NCI-H1694 (cell line): ENCODE results near the gene INIP.
"Not testable (repeated sequence)": the region's sequence is repeated elsewhere in the genome, so short reads cannot be mapped to it uniquely, and the experiment has no call there.

Experiments used
- DNase-seq: peaks from one replicate; lab custom pipeline; 2025; lab: John Stamatoyannopoulos, UW

The INIP gene

DNA sequence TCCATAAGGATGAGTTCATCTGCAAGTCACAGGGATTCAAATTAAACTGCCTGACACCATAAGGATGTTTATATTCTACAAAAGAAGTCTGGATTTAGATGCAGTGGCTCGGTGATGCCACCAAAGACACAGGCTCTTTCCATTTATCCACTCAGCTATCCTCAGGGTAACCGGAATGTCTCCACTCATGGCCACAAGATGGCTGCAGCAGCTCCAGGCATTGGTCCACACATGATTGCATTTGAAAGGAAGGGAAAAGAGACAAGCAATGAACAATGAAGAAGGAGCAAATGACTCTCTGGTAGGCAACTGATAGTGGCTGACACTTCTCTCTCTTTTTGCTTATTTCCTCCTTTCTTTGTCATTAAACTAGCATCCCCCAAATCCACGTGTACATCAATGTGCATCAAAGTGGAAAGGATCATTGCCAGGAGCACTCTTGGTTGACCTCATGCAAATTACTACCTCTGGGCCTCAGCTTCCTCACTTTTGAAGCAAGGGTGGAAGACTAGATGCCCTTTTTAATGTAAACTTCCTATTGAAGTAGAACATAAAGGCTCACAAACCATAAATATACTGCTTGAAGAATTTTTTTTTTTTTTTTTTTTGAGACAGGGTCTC lies 25.4 kb upstream of the INIP start:
- DNase-seq, result no peak

DNA sequence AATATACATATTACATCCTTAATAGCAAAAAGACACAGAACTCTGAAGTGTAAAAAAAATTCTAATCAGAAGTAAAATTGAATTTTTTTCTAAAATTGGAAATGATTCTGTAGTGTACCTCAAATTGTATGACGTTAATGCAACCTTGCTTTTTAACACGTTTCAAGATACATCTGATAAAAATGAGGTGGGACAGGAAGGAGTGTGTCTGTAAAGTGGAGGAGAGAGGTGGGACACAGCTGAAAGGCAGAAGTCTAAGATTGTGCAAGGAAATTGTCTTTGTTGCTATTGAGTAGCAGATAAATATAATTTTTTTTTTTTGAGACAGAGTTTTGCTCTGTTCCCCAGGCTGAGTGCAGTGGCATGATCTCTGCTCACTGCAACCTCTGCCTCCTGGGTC lies 17.0 kb upstream of the INIP start:
- DNase-seq, result no peak

DNA sequence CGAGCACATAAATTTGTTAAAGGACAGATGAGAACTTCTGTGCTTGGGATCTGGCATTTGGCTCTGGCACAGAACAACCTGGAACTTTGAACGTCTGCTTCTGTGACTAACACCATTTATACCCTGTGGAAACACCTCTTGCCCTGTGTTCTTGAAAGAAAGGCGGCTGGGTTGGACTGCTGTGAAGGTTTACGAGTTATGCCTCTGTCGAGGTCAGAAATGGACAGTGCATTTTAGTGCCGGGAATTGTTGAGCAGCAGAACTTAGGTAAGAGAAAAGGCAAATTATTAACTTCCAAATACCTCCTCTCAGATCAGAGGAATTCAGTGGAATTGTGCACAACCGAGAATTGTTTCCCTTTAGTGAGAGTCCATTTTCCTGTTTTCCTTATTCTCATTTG lies 14.1 kb upstream of the INIP start:
- DNase-seq, result no peak

DNA sequence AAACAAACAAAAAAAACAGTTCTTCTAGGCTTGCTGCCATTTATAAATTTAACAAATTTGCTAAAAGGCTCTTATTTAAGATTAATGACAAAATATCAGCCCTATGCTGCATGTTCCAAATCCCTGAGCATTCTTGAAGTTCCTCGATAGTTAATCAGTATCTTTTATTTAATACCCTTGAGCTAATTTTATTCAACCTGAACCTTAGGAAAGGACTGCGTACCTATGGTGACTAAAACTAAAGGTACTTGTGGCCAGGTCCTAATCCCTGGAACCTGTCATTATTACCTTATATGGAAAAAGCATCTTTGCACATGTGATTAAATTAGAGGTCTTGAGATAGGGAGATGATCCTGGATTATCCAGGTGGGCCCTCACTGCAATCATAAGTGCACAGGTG lies 10.5 kb upstream of the INIP start:
- no peak for DNase-seq

DNA sequence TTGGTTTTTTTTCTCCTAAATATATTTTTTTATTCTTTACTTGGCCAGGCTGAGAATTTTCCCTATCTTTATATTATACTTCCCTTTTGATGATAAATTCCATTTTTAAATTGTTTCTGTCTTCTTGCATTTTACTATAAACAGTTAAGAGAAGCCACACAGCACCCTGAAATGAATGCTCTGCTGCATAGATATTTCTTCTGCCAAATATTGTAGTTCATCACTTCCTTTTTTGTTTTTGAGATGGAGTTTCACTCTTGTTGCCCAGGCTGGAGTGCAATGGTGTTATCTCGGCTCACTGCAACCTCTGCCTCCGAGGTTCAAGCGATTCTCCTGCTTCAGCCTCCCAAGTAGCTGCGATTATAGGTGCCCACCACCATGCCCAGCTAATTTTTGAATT lies 8.5 kb upstream of the INIP start:
- no peak for DNase-seq

DNA sequence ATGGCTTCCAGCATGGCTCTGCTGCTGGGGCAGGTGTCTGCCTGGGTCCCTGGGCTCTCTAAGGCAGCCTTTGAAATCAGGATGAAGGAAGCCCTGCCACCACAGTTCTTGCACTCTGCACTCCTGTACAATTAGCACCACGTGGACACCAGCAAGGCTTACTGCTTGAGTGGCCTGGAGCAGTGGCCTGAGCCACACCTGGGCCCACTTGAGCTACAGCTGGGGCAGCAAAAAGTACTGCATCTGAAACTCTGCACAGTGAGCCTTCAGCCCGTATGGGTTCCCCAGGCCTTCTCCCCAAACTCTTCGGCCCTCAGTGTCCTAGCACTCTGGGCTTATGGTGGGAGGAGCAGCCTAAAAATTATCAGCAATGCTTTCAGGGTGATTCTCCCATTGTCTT lies 8.0 kb upstream of the INIP start:
- DNase-seq, result no peak

DNA sequence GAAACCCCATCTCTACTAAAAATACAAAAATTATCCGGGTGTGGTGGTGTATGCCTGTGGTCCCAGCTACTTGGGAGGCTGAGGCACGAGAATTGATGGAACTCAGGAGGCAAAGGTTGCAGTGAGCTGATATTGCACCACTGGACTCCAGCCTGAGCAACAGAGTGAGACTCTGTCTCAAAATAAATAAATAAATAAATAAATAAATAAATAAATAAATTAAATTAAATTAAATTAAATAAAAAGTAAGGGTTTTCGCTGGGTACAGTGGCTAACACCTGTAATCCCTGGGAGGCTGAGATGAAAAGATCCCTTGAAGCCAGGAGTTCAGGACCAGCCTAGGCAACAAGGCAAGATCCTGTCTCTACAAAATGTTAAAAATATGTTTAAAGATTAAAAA lies 4.8 kb upstream of the INIP start:
- DNase-seq, result not testable (repeated sequence)

DNA sequence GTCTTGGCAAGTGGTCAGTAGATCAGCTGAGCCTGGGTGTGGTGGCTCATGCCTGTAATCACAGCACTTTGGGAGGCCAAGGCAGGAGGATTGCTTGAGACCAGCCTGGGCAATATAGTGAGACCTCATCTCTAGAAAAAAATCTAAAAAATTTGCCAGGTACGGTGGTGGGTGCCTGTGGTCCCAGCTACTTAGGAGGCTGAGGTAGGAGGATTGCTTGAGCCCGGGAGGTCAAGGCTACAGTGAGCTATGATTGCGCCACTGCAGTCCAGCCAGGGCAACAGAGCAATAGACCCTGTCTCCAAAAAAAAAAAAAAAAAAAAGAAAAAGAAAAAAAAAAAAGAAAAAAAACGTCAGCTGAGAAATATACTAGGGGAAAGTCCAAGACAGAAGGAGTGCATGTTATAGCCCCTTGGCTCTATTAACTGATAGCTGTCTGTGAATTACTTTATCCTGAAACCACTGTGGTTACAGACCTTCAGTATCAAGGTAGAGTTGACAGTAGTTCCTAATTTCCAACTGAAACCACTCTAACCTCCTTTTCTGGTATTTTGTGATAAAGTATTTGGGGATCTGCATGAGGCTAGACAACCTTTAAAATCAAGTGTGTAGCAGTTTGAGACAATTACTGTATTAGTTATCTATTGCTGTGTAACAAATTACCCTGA lies 2.3 kb upstream of the INIP start:
- no peak for DNase-seq

DNA sequence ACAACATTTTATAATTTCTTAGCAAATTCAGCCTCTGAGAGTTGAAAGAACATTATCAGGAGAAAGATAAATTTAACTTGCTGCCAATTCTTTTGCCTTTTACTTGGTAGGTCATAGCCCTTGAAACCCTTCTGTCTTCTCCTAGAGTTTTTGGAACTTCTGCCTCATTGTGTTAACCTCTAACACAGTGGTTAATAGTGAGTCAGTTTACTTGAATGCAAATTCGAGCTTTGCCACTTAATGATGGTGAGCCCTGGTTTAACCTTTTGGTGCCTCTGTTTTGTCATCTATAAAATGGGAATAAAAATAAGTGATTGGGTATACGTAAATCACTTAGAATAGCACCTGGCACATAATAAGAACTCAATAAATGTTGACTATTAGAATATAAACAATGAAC lies 1.8 kb upstream of the INIP start:
- no peak for DNase-seq

DNA sequence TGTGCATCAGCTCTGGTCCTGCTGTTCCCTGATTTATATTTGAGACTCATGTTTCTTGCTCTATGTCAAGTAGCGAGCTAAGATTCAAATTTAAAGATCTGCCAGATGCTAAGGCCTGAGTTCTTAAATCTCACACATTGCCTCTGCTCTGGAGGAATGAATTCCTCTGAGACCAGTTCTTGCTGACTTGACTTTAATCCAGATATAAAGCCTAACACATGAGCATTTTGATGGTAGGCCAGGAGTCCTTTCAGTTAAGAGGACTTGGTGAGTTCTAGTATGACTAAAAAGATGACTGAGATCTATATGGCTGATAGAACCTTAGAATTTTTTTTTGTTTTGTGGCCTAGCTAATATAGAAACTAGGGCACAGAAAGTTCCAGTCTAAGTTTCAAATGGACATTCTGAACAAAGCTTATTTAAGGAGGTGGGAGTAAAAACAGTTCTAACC lies 1.3 kb upstream of the INIP start:
- DNase-seq, result no peak

DNA sequence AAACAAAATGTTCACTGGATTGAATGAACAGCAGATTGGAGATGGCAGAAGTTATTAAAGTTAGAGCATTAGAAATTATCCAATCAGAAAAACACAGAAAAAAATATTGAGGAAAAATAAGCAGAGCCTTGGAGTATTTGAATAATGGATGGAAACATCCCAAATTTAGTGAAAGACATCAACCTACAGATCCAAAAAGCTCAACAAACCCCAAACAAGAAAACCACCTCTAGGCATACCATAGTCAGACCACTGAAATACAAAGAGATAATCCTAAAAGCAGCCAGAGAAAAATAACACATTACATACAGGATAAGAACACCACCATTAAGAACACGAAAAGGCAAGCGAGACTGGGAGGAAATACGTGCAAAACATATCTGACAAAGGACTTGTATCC lies 5.2 kb downstream of the INIP start:
- no peak for DNase-seq

DNA sequence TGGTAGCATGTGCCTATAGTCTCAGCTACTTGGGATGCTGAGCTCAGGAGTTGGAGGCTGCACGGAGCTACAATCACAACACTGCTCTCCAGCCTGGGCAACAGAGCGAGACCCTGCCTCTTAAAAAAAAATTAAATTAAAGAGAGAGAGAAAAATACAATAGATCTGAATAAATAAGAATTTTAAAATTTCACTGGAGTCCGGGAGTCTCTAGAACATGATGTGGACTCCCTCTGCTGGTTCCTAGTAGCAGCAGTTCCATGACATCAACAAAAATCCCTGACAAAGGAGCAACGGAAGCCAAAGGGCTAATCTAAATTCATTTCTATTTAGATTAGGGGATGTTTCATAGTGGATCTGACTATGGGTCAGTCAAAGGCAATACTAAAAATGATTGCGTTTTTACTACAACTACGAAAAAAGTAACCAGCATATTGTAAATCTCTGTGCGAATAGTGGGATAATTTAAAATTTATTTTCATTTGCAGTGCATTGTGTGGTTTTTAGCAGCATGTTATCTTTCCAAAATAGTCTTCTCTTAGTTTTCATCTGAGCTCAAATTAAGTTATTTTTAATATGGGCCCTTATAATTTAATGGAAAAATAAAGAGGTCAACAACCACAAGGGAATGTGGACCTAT lies 6.7 kb downstream of the INIP start:
- DNase-seq, result no peak

DNA sequence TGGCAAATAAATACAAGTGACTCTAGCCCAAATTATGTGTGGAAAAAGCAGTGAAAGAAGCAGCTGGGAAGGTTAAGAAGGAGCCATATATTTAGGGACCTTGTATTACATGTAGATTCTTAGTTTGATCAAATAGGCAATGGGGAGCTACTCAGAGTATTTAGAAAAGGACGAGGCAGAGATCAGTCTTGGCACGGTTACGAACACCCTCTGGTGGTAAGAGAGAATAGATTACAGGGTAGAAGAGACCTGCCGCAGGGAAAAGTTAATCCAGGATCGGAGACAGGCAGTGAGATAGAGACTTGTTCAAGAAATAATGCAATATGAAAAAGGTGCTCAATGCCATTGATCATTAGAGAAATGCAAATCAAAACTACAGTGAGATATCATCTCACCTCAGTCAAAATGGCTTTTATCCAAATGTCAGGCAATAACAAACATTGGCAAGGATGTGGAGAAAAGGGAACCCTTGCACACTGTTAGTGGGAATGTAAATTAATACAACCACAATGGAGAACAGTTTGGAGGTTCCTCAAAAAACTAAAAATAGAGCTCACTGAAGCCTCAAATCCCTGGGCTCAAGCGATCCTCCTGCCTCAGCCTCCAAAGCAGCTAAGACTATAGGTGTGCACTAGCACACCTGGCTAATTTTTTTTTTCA lies 12.0 kb downstream of the INIP start:
- DNase-seq, result no peak

DNA sequence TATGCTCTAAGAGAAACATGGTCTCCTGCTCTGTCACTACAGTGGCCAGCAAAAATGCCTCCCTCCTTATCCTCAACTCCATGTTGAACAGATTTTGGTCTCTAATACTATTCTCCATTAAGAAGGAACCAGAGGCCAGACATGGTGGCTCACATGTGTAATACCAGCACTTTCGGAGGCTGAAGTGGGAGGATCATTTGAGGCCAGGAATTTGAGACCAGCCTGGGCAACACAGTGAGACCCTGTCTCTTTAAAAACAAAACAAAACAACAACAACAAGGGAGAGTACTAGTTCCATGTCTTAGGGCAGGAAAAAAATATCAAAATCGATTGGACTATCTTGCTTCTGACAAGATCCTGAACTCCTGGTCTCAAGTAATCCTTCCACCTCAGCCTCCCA lies 14.6 kb downstream of the INIP start:
- no peak for DNase-seq

DNA sequence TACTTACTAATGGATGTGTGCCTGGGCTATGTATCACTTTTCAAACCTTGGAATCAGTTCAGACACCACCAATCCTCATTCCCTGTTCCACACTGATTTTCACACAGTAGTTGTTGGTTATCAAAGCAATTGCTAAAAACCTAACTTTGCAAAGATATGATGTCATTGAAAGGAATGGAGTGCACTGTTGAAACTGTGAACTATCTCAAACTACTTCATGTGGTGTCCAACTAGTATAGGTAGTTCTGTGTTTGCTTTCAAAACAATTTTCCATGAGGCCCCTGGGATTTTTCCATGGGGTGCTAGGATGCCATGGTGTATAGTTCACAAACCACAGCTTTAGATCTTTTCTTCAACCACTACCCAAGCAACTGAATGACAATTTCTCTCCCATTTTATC lies 17.8 kb downstream of the INIP start:
- DNase-seq, result no peak

DNA sequence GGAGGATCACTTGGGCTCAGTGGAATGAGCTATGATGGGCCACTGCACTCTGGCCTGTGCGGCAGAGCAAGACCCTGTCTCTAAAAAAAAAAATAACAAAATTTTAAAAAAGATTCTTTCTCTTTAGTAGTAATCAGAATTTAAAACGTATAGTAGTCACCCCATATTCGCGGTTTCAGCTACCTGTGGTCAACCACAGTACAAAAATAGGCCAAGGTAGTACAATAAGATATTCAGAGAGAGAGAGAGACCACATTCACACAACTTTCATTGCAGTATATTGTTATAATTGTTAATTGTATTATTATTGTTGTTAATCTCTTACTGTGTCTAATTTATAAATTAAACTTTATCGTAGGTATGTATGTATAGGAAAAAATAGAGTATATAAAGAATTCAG lies 18.7 kb downstream of the INIP start:
- DNase-seq, result no peak

DNA sequence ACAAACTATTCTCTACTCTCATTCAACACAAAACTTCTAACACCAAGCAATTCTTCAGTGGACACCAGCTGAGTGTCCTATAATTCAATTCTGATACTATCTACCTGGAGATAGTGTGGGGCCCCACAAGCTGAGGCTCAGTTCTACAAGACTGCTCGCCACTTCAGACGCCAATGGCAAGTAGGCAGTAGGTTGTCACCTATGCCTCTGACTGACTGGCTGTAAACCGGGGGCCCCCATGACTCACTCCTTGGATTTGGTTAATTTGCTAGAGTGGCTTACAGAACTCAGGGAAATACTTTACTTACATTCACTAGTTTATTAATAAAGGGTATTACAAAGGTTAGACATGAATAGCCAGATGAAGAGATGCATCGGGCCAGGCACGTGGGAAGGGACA lies 21.5 kb downstream of the INIP start:
- DNase-seq, result no peak

DNA sequence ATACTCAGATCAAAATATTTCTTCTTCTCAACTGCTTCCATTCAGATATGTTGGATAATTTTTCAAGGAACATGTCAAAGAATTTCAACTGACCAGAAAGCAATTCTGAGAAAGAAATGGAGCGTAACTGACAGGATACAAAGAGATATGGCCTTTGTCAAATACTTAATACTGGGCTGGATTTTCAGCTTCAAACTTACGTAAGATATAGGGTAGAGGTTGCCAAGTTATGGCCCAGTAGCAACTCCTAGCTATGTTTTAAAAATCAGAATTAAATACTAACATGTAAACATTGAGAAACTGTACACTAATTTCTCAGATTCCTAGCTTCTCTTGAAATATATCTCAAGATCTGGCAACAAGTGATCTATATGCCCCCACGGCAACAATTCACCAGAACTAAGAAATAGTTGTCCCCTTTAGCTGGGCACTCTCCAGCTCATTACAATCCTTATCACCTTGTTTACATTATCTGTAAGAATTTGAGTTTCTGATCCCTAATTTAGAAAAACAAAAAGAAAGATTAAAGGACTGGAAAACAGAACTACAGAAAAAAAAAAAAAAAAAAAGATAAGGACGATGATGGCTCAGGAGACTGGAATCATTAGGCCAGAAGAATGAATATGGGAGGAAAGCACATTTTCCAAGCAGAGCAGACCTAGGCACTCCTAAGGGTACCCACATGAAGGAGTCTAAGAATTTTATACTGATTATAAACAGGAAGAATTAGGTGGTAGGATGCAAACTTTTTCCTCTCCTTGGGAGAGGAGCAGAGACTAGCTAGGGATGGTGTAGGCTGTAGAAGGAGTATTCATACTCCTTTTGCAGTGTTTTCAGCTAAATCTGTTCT lies 23.0 kb downstream of the INIP start:
- DNase-seq, result no peak

DNA sequence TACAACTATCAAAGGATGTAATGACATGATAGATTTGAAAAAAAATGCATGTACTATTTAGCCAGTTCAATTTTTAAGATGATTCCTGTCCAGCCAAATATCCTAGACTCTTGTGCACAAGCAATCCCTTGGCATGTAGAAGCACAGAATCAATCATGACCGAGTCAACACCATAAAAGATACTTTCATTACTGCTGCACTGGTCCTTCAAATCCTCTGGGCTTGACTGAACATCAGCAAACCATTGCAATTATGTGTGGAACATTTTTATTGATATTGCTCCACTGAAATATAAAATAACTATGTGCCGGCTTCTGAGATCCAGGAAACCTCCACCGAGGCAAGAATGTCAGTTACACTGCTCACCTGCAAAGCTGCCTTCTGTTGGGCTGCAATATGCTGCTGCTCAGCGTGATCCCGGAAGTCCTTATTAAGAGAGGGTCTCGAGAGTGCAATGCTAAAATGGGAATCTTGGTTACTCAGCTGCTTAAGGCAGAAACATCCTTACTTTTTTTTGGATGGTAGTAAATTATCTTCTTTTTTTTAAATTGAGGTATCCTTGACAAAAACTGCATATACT lies 28.7 kb downstream of the INIP start:
- DNase-seq, result no peak

DNA sequence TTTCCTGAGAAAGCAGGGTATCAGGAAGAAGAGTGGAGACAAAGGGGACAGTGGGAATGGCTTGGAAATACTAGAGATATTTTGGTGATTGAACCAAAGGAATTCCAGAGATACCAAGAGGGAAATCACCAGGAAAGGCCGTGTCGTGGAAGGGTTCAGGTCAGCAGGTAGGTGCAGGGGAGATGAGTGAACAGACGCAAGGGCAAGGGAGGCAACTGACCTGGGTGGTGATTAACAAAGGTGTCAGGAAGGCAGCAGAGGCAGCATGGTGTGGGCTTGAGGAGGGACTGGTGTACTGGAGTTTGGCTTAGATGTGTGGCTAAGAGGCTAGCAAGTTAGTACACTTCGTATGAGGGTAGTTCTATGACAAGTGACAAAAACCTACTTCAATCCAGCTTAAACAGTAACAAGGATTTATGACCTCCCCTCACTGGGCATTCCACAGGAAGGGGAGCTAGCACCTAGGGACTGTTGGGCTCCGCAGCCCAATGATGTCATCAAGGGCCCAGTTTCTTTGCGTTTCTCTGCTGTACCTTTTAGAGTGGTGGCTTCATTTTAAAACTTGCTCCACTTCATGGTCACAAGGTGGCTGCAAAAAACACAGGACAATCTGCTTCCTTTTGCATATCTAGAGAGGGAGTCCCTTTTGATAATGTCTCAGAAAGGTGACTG lies 37.0 kb downstream of the INIP start:
- DNase-seq, result no peak

DNA sequence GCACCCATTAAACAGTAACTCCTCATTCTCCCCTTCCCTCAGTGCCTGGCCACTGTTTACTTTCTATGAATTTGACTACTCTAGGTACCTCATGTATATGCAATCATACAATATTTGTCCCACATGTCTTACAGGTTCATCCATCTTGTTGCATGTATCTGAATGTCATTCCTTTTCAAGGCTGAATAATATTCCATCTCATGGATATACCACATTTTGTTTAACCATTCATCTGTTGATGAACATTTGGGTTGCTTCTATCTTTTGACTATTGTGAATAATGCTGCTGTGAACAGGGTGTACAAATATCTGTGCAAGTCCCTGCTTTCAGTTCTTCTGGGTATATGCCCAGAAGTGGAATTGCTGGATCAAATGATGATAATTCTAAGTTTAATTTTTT lies 40.9 kb downstream of the INIP start:
- no peak for DNase-seq
